Measurements from ENCODE around the gene GPR61.
A peak's percentile ranks its signal among the peaks of the same experiment; 100 is the strongest.

DNA sequence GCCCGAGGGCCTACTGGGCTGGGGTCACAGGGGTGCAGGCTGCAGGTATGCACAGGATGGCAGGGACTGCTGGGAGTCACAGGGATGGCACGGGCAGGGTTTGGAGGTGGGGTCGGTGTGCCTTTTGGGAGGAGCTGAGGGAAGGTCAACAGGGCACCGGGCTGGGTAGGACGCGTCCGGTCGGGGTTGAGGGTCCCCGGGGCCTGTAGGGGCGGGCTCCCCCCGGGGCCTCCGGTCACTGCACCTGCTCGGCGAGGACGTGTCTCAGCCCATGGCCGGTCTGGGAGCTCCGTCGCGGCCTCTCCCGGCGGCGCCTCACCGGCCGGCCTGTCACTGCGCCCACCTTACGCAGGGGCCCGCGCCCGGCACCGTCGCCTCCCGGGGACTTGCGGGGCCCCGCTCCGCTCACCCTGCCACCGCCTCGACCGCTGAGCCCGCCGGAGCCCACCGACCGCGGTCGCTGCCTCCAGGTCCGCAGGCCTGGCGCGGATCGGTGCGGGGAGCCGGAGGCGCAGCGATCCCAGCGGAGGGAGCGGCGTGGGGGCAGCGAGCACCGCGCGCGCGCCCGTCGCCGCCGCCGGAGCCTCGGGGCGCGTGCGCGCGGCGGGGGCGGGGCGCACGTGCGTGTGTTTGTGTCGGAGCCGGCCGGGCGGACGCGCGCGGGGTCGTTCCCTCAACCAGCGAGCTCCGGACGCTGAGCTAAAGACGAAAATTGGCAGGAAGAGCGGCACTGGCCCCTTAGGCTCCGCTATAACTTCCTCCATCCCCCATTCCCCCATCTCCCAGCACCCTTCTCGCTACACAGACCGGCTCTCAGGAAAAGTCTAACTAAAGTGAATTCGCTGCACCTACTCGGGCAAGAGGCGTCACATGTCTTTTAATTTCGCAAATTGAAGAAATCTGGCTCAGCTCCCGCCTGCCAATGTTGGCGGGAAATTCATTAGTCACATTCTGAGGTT, 30.2 kb upstream of the GPR61 start, which contains the start of gene AMIGO1:
- TF ChIP-seq L3MBTL2 (conservative IDR thresholded peaks at IDR 0.05): peak; percentile 88
- no peak for TF ChIP-seq SP1 (IDR thresholded peaks at IDR 0.05)
- no peak for TF ChIP-seq FOXK2 (IDR thresholded peaks at IDR 0.05)
- no peak for TF ChIP-seq FOXA1 (IDR thresholded peaks at IDR 0.05)
- no peak for TF ChIP-seq BHLHE40 (IDR thresholded peaks at IDR 0.05; ENCODE audit: borderline replicate concordance)
- TF ChIP-seq CTBP1 (IDR thresholded peaks at IDR 0.05; ENCODE audit: borderline replicate concordance): no peak
- TF ChIP-seq SUZ12 (IDR thresholded peaks at IDR 0.05): no peak
- no peak for TF ChIP-seq ELF4 (IDR thresholded peaks at IDR 0.05)
- TF ChIP-seq TARDBP (IDR thresholded peaks at IDR 0.05): no peak
- TF ChIP-seq, protein P1, sequence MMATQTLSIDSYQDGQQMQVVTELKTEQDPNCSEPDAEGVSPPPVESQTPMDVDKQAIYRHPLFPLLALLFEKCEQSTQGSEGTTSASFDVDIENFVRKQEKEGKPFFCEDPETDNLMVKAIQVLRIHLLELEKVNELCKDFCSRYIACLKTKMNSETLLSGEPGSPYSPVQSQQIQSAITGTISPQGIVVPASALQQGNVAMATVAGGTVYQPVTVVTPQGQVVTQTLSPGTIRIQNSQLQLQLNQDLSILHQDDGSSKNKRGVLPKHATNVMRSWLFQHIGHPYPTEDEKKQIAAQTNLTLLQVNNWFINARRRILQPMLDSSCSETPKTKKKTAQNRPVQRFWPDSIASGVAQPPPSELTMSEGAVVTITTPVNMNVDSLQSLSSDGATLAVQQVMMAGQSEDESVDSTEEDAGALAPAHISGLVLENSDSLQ (IDR thresholded peaks at IDR 0.05): no peak
- TF ChIP-seq HDGF (IDR thresholded peaks at IDR 0.05; ENCODE audit: borderline replicate concordance): no peak
